Measurements from ENCODE around the gene CDC42BPB.

- no peak for TF ChIP-seq POLR2AphosphoS5 (IDR thresholded peaks at IDR 0.05)
- peak in 1 of 2 donors; percentile 47 for TF ChIP-seq CTCF (IDR thresholded peaks at IDR 0.05)
Measured at GRCh38 chr14:103091041-103091882, 33.9 kb upstream of the CDC42BPB start.

All from suprapubic skin (tissue), 3 donors.